Measurements from ENCODE around the gene ANKRD28. TPM values are rescaled to one million over a fixed set of nuclear protein-coding genes. Genes with fewer than 3 reads are reported as not detected.
"Not testable (repeated sequence)": the region's sequence is repeated elsewhere in the genome, so short reads cannot be mapped to it uniquely, and the experiment has no call there.

Gene ANKRD28
- total RNA-seq, 4 donors from 2014 or later = 25.7 to 44.7 (median 40.9) TPM

GRCh38 chr3:15629860-15630597 is 167.8 kb downstream of the ANKRD28 start:
- TF ChIP-seq POLR2A (IDR thresholded peaks at IDR 0.05) (no peak), CTCF (IDR thresholded peaks at IDR 0.05) (peak in 1 of 3 donors; percentile 56)
- DNase-seq (ENCODE audit: low spot score in 2 of 2) = peak in 1 of 2 donors; percentile 70
- intact Hi-C loops (cut with DNase I; ENCODE audit: low total_unique reads) = loop anchor here (5.0 kb wide), 1 partner anchor 177 kb away; no protein-coding TSS in a partner anchor
- H3K4me3 ChIP-seq (ENCODE audit: low read depth, poor library complexity, severe bottlenecking) = no peak overlapping the region
- 35 to 36% methylated on average over 10 of the region's 10 CpGs for WGBS, 2 donors

DNA sequence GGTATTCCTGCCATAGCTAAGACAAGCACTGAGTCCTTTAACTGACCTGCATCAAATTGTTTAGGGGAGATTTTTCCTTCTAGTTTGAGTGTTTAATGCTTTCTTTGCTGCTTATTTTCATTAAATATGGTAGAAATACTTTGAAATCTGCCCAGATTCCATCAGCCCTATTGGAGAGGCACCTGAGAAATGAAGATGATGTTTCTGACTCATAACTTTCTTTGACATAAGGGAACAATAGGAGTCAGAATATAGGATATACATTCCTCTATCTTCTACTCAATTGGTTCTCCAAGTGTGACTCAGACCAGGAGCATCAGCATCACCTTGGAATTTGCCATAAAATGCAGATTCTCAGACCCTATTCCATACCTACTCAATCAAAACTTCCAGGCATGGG is 168.8 kb downstream of the ANKRD28 start:
- intact Hi-C loops (cut with DNase I; ENCODE audit: low total_unique reads) = no loop called here
- no peak for DNase-seq (ENCODE audit: low spot score in 2 of 2)
- TF ChIP-seq POLR2A (IDR thresholded peaks at IDR 0.05) = no peak
- no peak for TF ChIP-seq CTCF (IDR thresholded peaks at IDR 0.05)
- H3K4me3 ChIP-seq (ENCODE audit: low read depth, poor library complexity, severe bottlenecking) = no peak overlapping the region

- H3K4me3 ChIP-seq (ENCODE audit: low read depth, poor library complexity, severe bottlenecking) = no peak overlapping the region
- DNase-seq (ENCODE audit: low spot score in 2 of 2) = no peak
- intact Hi-C loops (cut with DNase I; ENCODE audit: low total_unique reads) = no loop called here
- WGBS, 2 donors = 78 to 83% methylated on average over 4 of the region's 4 CpGs
- no peak for TF ChIP-seq CTCF (IDR thresholded peaks at IDR 0.05)
- TF ChIP-seq POLR2A (IDR thresholded peaks at IDR 0.05) = no peak
Observed at GRCh38 chr3:15623535-15624440, 174.0 kb downstream of the ANKRD28 start.

DNA sequence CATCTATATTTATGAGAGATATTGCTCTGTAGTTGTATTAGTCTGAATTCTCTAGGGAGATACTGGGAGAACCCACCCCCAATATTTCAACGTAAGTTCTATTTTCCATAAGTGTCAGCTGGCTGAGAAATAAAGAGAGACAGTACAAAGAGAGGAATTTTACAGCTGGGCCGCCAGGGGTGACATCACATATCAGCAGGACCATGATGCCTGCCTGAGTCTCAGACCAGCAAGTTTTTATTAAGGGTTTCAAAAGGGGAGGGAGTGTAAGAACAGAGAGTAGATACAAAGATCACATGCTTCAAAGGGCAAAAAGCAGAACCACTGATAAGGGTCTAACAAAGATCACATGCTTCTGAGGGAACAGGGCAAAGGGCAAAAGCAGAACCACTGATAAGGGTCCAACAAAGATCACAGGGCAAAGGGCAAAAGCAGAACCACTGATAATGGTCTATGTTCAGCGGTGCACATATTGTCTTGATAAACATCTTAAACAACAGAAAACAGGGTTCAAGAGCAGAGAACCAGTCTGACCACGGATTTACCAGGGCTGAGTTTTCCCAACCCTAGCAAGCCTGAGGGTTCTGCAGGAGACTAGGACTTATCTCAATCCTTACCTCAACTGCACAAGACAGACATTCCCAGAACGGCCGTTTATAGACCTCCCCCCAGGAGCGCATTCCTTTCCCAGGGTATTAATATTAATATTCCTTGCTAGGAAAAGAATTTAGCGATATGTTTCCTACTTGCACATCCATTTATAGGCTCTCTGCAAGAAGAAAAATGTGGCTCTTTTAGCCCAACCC is 177.9 kb downstream of the ANKRD28 start:
- DNase-seq (ENCODE audit: low spot score in 2 of 2); intact Hi-C loops (cut with DNase I; ENCODE audit: low total_unique reads); H3K4me3 ChIP-seq (ENCODE audit: low read depth, poor library complexity, severe bottlenecking): not testable (repeated sequence)
- WGBS, 2 donors = 93 to 97% methylated on average over 8 of the region's 8 CpGs

Small RNA genes within 50 kb of the gene (microRNA-seq; reads per million reads assigned to microRNA genes)
- gene MIR3134 (ENCODE audit: borderline number of aligned reads in 1 of 2, borderline replicate concordance in 2 of 2) = 0 reads per million in 2 donors

Other genes with a start within 250 kb of the ANKRD28 start
- 10 to 100 TPM; 13.6 to 20.4 (median 18.2) TPM for gene HACL1, start 196.4 kb downstream of the ANKRD28 start, total RNA-seq
- gene BTD, start 196.2 kb downstream of the ANKRD28 start, total RNA-seq = 10 to 100 TPM; 18.1 to 24.6 (median 21.4) TPM